ENCODE measurements around the gene RCSD1.

DNA sequence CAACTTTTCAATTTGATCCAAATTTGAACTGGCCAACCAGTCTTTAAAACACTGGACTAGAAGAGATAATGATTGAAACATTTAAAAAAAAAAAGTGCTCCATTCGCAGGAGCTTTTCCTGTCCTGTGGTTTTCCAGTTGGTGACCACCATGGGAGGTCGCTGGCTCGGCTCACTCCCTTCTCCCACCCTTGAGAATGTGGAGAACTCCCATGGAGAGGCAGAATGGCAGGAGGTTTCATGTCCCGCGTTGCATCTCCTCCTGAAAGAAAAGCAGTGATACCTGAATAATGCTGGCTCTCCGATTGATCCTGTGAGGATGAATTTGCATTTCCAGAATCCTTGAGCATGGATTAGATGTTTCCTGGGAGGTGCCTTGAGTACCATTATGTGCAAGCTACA lies 75.2 kb downstream of the RCSD1 start:
- TF ChIP-seq, protein P1, sequence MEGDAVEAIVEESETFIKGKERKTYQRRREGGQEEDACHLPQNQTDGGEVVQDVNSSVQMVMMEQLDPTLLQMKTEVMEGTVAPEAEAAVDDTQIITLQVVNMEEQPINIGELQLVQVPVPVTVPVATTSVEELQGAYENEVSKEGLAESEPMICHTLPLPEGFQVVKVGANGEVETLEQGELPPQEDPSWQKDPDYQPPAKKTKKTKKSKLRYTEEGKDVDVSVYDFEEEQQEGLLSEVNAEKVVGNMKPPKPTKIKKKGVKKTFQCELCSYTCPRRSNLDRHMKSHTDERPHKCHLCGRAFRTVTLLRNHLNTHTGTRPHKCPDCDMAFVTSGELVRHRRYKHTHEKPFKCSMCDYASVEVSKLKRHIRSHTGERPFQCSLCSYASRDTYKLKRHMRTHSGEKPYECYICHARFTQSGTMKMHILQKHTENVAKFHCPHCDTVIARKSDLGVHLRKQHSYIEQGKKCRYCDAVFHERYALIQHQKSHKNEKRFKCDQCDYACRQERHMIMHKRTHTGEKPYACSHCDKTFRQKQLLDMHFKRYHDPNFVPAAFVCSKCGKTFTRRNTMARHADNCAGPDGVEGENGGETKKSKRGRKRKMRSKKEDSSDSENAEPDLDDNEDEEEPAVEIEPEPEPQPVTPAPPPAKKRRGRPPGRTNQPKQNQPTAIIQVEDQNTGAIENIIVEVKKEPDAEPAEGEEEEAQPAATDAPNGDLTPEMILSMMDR (IDR thresholded peaks at IDR 0.05; ENCODE audit: insufficient read depth, low read depth, low read length): no peak
- no peak for TF ChIP-seq EZH2 (IDR thresholded peaks at IDR 0.05; ENCODE audit: insufficient read depth, low read length)

Data from astrocyte (in vitro differentiated cells and primary cell).